Hepatocyte (in vitro differentiated cells): Measurements from ENCODE around the gene SFT2D1. TPM values are rescaled to one million over a fixed set of nuclear protein-coding genes. Genes with fewer than 3 reads are reported as not detected.

Experiments used
- DNase-seq: peaks from one replicate; pipeline ENCODE4 v3.0.0-alpha.2; 2016; ENCODE audit warnings: low spot score
- H2AFZ ChIP-seq: fragments of 200-600 bp; sonication (generic); 2 replicates; pipeline ENCODE4 v1.6.0; 2016; ENCODE audit warnings: antibody characterized with exemption, mild to moderate bottlenecking
- H3K27ac ChIP-seq: fragments of 200-600 bp; sonication (generic); 2 replicates; pipeline ENCODE4 v1.5.1; 2016; ENCODE audit warnings: mild to moderate bottlenecking
- H3K27me3 ChIP-seq: fragments of 200-600 bp; sonication (generic); 2 replicates; pipeline ENCODE4 v1.6.1; 2016
- H3K36me3 ChIP-seq: fragments of 200-600 bp; sonication (generic); replicated peaks from 2 replicates; pipeline ENCODE4 v1.5.1; 2016; ENCODE audit warnings: low read depth; ENCODE audit not compliant: insufficient read depth
- H3K4me1 ChIP-seq: fragments of 200-600 bp; sonication (generic); 2 replicates; pipeline ENCODE4 v1.5.1; 2016; ENCODE audit warnings: mild to moderate bottlenecking, moderate library complexity; ENCODE audit not compliant: insufficient read depth
- H3K4me2 ChIP-seq: fragments of 200-600 bp; sonication (generic); 2 replicates; pipeline ENCODE4 v1.6.0; 2016
- H3K4me3 ChIP-seq: fragments of 200-600 bp; sonication (generic); 2 replicates; pipeline ENCODE4 v1.5.1; 2016; ENCODE audit warnings: mild to moderate bottlenecking
- H3K79me2 ChIP-seq: fragments of 200-600 bp; sonication (generic); 2 replicates; pipeline ENCODE4 v1.6.0; 2017; ENCODE audit warnings: mild to moderate bottlenecking
- H3K9me2 ChIP-seq: fragments of 200-600 bp; sonication (generic); replicated peaks from 2 replicates; pipeline ENCODE4 v1.6.0; 2017; ENCODE audit warnings: mild to moderate bottlenecking; ENCODE audit not compliant: insufficient read depth
- H3K9me3 ChIP-seq: fragments of 200-600 bp; sonication (generic); 2 replicates; pipeline ENCODE4 v1.5.1; 2016; ENCODE audit warnings: low read depth, mild to moderate bottlenecking
- H4K20me1 ChIP-seq: fragments of 200-600 bp; sonication (generic); 2 replicates; pipeline ENCODE4 v1.6.0; 2016; ENCODE audit warnings: mild to moderate bottlenecking; ENCODE audit not compliant: insufficient read depth, poor library complexity, severe bottlenecking
- CTCF ChIP-seq: fragments of 200-600 bp; sonication (generic); IDR thresholded peaks from 2 replicates; pipeline ENCODE4 v1.5.1; 2016; ENCODE audit warnings: antibody characterized with exemption, mild to moderate bottlenecking; ENCODE audit not compliant: poor library complexity
- EZH2 ChIP-seq: fragments of 200-600 bp; sonication (generic); IDR thresholded peaks from 2 replicates; pipeline ENCODE4 v1.6.1; 2016; ENCODE audit warnings: antibody characterized with exemption, mild to moderate bottlenecking, borderline replicate concordance
- EZH2phosphoT487 ChIP-seq: fragments of 200-600 bp; sonication (generic); IDR thresholded peaks from one replicate; pipeline ENCODE4 v1.6.1; 2018; ENCODE audit warnings: antibody characterized with exemption, mild to moderate bottlenecking, low read depth, moderate library complexity; ENCODE audit not compliant: unreplicated experiment, severe bottlenecking
- whole genome bisulfite sequencing: methylation state at CpG from one replicate; pipeline ENCODE4 v1.1.6; 2016; ENCODE audit warnings: low lambda C conversion rate; ENCODE audit errors: missing lambda C conversion rate; 5-methylcytosine and 5-hydroxymethylcytosine counted together
- polyA plus RNA-seq: library from polyadenylated mRNA; unstranded; fragments of >200 nt; fragmentation: Nextera tagmentation; extraction: Ambion mirVana; gene quantifications from 2 replicates; pipeline ENCODE4 v1.2.1, GENCODE V29; 2016
- total RNA-seq: library from RNA; depleted of rRNA; stranded (reverse); fragments of >200 nt; gene quantifications from 2 replicates; pipeline ENCODE4 v1.2.3, GENCODE V29; 2014

The SFT2D1 gene
- total and polyA plus RNA-seq, 2 experiments from 2014 or later, result 51.6 to 83.0 TPM

GRCh38 chr6:166317261-166318212, 24.8 kb downstream of the SFT2D1 start:
- Histone ChIP-seq H3K36me3 (no peaks in the 10 kb centered on the region), H3K9me2 (no peaks in the 10 kb centered on the region), H3K4me1 (peaks cover 6% of the 10 kb centered on the region), H4K20me1 (no peaks in the 10 kb centered on the region), H3K4me3 (no peak overlapping the region), H3K4me2 (no peak overlapping the region), H3K27me3 (no peaks in the 10 kb centered on the region), H3K9me3 (no peaks in the 10 kb centered on the region), H2AFZ (no peak overlapping the region), H3K79me2 (no peaks in the 10 kb centered on the region), H3K27ac (no peak overlapping the region)
- TF ChIP-seq CTCF, result no peak
- 87% methylated on average over 19 of the region's 19 CpGs for WGBS
- no peak for DNase-seq

- H3K4me2 ChIP-seq, result no peak overlapping the region
- no peaks in the 10 kb centered on the region for H3K9me2 ChIP-seq
- DNase-seq, result no peak
- H3K27me3 ChIP-seq, result peaks cover 8% of the 10 kb centered on the region
- H4K20me1 ChIP-seq, result no peaks in the 10 kb centered on the region
- H3K4me3 ChIP-seq, result no peak overlapping the region
- H3K36me3 ChIP-seq, result no peaks in the 10 kb centered on the region
- no peaks in the 10 kb centered on the region for H3K79me2 ChIP-seq
- no peak overlapping the region for H2AFZ ChIP-seq
- TF ChIP-seq CTCF (no peak), EZH2phosphoT487 (no peak), EZH2 (no peak)
- peak overlapping the region; percentile 82 for H3K27ac ChIP-seq
- peaks cover 6% of the 10 kb centered on the region for H3K4me1 ChIP-seq
- WGBS, result 70% methylated on average over 11 of the region's 11 CpGs
- H3K9me3 ChIP-seq, result no peaks in the 10 kb centered on the region
Measured at GRCh38 chr6:166315436-166315835, 26.9 kb downstream of the SFT2D1 start.

- Histone ChIP-seq H3K9me3 (no peaks in the 10 kb centered on the region), H3K79me2 (no peaks in the 10 kb centered on the region), H3K27ac (no peak overlapping the region), H4K20me1 (no peaks in the 10 kb centered on the region), H3K4me3 (no peak overlapping the region), H3K9me2 (no peaks in the 10 kb centered on the region), H3K27me3 (peaks cover 18% of the 10 kb centered on the region), H3K36me3 (no peaks in the 10 kb centered on the region), H3K4me1 (peaks cover 6% of the 10 kb centered on the region), H3K4me2 (no peak overlapping the region), H2AFZ (no peak overlapping the region)
- TF ChIP-seq EZH2 (no peak), CTCF (no peak), EZH2phosphoT487 (no peak)
- DNase-seq, result no peak
- WGBS, result 76% methylated on average over 9 of the region's 9 CpGs
Measured at GRCh38 chr6:166314454-166314853, 27.9 kb downstream of the SFT2D1 start.
